ENCODE results near the gene RGS6.

RGS6 gene

DNA sequence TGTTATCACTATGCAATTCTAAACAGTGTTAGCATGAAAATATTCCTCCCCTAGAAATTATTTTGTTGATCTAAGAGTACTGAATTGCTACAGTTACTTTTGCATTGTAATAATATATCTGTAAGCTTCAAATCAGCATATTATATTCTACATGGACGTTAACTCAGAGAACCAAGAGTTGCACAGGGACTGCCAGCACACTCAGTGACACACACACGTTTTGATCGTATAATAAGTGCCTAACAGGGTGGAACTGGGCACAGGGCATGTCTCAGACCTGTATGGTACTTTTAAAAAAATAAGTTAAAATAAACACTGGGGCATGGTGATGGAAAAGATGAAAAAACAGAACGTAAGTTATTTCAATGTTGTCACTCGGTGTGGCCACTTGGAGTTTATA, 451.6 kb downstream of the RGS6 start:
- H3K4me3 ChIP-seq (IDR thresholded peaks at IDR 0.05; ENCODE audit: insufficient read depth, low read depth, low read length) = no peak overlapping the region
- no peaks in the 10 kb centered on the region for H3K27me3 ChIP-seq (ENCODE audit: insufficient read depth, low read depth)
- H3K9ac ChIP-seq = no peak overlapping the region
- H3K79me2 ChIP-seq (ENCODE audit: insufficient read depth, low read depth) = no peaks in the 10 kb centered on the region
- H3K36me3 ChIP-seq (ENCODE audit: insufficient read depth) = no peaks in the 10 kb centered on the region
- H3K4me2 ChIP-seq = no peak overlapping the region
- no peaks in the 10 kb centered on the region for H4K20me1 ChIP-seq (ENCODE audit: insufficient read depth)
- TF ChIP-seq, protein P1, sequence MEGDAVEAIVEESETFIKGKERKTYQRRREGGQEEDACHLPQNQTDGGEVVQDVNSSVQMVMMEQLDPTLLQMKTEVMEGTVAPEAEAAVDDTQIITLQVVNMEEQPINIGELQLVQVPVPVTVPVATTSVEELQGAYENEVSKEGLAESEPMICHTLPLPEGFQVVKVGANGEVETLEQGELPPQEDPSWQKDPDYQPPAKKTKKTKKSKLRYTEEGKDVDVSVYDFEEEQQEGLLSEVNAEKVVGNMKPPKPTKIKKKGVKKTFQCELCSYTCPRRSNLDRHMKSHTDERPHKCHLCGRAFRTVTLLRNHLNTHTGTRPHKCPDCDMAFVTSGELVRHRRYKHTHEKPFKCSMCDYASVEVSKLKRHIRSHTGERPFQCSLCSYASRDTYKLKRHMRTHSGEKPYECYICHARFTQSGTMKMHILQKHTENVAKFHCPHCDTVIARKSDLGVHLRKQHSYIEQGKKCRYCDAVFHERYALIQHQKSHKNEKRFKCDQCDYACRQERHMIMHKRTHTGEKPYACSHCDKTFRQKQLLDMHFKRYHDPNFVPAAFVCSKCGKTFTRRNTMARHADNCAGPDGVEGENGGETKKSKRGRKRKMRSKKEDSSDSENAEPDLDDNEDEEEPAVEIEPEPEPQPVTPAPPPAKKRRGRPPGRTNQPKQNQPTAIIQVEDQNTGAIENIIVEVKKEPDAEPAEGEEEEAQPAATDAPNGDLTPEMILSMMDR (conservative IDR thresholded peaks at IDR 0.05; ENCODE audit: low read depth, low read length) = no peak
- H3K4me1 ChIP-seq (ENCODE audit: low read depth, poor library complexity, severe bottlenecking) = peaks cover 12% of the 10 kb centered on the region
- no peak overlapping the region for H3K27ac ChIP-seq
- no peak overlapping the region for H2AFZ ChIP-seq (ENCODE audit: low read depth)

DNA sequence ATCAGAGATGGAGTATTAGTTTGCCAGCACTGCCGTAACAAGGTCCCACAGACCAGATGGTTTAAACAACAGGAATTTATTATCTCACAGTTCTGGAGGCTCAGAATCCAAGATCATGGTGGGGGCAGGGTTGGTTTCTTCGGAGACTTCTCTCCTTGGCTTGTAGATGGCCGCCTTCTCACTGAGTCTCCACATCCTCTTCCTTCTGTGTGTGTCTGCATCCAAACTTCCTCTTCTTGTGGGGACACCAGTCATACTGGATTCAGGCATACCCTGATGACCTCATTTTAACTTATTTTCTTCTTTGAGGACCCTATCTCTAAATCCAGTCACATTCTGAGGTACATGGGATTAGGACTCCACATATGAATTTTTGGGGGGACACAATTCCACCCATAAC, 455.5 kb downstream of the RGS6 start:
- Histone ChIP-seq H3K4me2 (no peak overlapping the region), H3K9ac (no peak overlapping the region), H3K27me3 (ENCODE audit: insufficient read depth, low read depth) (no peaks in the 10 kb centered on the region), H3K27ac (no peak overlapping the region), H2AFZ (ENCODE audit: low read depth) (no peak overlapping the region), H4K20me1 (ENCODE audit: insufficient read depth) (no peaks in the 10 kb centered on the region), H3K4me1 (ENCODE audit: low read depth, poor library complexity, severe bottlenecking) (no peaks in the 10 kb centered on the region), H3K4me3 (IDR thresholded peaks at IDR 0.05; ENCODE audit: insufficient read depth, low read depth, low read length) (no peak overlapping the region), H3K36me3 (ENCODE audit: insufficient read depth) (no peaks in the 10 kb centered on the region), H3K79me2 (ENCODE audit: insufficient read depth, low read depth) (no peaks in the 10 kb centered on the region)
- TF ChIP-seq, protein P1 (conservative IDR thresholded peaks at IDR 0.05; ENCODE audit: low read depth, low read length) = no peak

DNA sequence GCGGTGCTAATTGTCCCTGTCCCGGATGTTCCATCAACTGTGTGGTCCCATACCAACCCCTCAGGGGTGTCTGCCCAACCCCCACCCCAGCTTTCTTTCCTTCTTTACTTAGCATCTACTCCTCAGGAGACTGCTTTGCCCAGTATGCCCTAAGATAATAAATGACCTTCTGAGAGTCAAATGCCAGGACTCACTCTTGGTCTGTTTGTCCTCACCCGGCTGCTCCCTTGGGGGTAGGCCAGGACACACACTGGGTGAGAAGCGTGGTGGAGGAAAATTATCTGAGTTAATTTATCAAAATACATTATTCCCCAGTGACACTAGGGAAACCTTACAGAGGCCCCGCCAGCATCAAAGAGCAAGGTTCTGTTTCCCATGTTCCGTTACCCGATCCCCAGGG, 457.0 kb downstream of the RGS6 start:
- no peak overlapping the region for H3K4me2 ChIP-seq
- no peak overlapping the region for H2AFZ ChIP-seq (ENCODE audit: low read depth)
- H3K27ac ChIP-seq = no peak overlapping the region
- no peaks in the 10 kb centered on the region for H3K4me1 ChIP-seq (ENCODE audit: low read depth, poor library complexity, severe bottlenecking)
- no peaks in the 10 kb centered on the region for H3K27me3 ChIP-seq (ENCODE audit: insufficient read depth, low read depth)
- H3K9ac ChIP-seq = no peak overlapping the region
- H3K4me3 ChIP-seq (IDR thresholded peaks at IDR 0.05; ENCODE audit: insufficient read depth, low read depth, low read length) = no peak overlapping the region
- TF ChIP-seq, protein P1 (conservative IDR thresholded peaks at IDR 0.05; ENCODE audit: low read depth, low read length) = no peak
- no peaks in the 10 kb centered on the region for H4K20me1 ChIP-seq (ENCODE audit: insufficient read depth)
- H3K79me2 ChIP-seq (ENCODE audit: insufficient read depth, low read depth) = no peaks in the 10 kb centered on the region
- H3K36me3 ChIP-seq (ENCODE audit: insufficient read depth) = no peaks in the 10 kb centered on the region

DNA sequence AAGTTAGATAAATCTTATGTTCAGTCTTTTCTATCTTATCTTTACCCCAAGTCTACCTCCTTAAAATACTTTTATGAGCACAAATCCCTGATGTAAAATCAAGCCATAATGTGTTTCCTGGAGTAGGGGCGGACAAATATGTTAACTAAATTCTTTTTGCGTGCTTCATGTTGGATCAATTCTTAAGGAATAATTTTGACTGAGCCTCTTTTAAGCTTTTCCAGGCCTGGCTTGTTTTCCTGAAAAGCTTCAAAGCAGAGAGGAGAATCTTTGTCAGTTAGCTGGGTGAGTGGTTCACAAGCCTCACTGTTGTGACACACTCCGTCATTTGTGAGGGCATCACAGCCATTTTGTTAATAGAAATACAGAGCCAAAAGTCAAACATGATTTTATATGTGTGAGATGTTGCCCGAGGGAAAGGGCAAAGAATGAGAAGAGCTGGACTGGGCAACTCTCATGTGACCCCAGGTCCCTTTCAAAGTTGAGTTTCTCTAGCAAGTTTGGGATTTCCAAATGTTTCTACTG, 468.9 kb downstream of the RGS6 start:
- H3K27ac ChIP-seq = no peak overlapping the region

More for the DNA sequence above, 468.9 kb downstream of the RGS6 start:
- Histone ChIP-seq H3K27me3 (ENCODE audit: insufficient read depth, low read depth) (no peaks in the 10 kb centered on the region), H3K79me2 (ENCODE audit: insufficient read depth, low read depth) (no peaks in the 10 kb centered on the region), H3K4me1 (ENCODE audit: low read depth, poor library complexity, severe bottlenecking) (no peaks in the 10 kb centered on the region), H3K9ac (no peak overlapping the region), H3K4me2 (no peak overlapping the region), H2AFZ (ENCODE audit: low read depth) (no peak overlapping the region), H3K36me3 (ENCODE audit: insufficient read depth) (no peaks in the 10 kb centered on the region), H3K4me3 (IDR thresholded peaks at IDR 0.05; ENCODE audit: insufficient read depth, low read depth, low read length) (no peak overlapping the region), H4K20me1 (ENCODE audit: insufficient read depth) (no peaks in the 10 kb centered on the region)
- TF ChIP-seq, protein P1 (conservative IDR thresholded peaks at IDR 0.05; ENCODE audit: low read depth, low read length) = no peak
